Liver (tissue), 3 donors: ENCODE measurements around the gene CAPG.

Experiments used
- GABPA ChIP-seq, 2 donors: IDR thresholded peaks in 1 of 2; conservative IDR thresholded peaks in 1 of 2; 2 replicates each; pipeline ENCODE4 v1.6.1; 2016; ENCODE audit warnings: antibody characterized with exemption in 2 of 2, mild to moderate bottlenecking in 1 of 2, moderate library complexity in 1 of 2
- HNF4A ChIP-seq, 2 donors: conservative IDR thresholded peaks; 2 replicates each; pipeline ENCODE4 v1.6.1; 2016; ENCODE audit warnings: antibody characterized with exemption in 2 of 2, mild to moderate bottlenecking in 2 of 2
- TF ChIP-seq, protein P1 (sequence below): fragments of 150-350 bp; IDR thresholded peaks from 2 replicates; pipeline ENCODE4 v1.5.1; 2017; ENCODE audit warnings: improper control_type of control experiment, low read depth, low read length; ENCODE audit not compliant: missing input control
- donor health status: healthy.
- donor health status: healthy.

DNA sequence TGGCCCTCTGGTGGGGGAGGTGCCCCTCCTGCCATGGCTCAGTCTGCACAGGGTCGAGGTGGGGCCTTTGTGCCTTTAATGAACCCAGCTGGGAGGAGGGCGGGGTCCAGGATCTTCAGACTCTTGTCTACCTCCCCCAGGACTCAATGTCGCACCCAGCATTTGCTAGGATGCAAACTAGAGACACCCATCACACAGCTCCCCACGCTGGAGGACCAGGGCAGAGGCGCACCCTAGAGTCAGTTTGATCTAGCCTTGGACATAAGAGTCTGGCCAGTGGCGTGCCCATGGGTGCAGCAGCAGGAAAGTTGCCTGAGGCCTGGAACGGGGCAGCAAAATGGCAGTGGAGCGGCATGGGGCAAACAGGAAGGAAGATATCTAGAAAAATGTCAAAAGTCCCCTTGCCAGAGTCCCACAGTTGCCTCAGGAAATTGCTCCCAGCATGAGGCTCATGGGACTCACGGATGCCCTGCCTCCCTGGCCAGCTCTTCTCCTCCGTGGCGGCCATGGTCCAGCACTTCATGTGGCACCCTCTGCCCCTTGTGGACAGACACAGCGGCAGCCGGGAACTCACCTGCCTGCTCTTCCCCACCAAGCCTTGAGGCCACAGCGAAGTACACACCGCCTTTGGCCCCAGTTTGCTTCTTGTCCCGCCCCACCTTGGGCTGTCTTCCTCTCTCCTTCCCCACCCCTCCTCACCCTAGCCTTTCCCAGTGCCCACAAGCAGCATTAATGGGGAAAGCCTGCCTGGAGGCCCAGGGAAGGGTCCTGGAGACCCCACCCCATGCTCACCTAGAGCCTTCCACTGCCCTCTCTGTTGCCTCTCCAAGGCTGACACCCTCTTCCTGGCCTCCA lies 26.0 kb upstream of the CAPG start:
- TF ChIP-seq, protein P1, sequence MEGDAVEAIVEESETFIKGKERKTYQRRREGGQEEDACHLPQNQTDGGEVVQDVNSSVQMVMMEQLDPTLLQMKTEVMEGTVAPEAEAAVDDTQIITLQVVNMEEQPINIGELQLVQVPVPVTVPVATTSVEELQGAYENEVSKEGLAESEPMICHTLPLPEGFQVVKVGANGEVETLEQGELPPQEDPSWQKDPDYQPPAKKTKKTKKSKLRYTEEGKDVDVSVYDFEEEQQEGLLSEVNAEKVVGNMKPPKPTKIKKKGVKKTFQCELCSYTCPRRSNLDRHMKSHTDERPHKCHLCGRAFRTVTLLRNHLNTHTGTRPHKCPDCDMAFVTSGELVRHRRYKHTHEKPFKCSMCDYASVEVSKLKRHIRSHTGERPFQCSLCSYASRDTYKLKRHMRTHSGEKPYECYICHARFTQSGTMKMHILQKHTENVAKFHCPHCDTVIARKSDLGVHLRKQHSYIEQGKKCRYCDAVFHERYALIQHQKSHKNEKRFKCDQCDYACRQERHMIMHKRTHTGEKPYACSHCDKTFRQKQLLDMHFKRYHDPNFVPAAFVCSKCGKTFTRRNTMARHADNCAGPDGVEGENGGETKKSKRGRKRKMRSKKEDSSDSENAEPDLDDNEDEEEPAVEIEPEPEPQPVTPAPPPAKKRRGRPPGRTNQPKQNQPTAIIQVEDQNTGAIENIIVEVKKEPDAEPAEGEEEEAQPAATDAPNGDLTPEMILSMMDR = no peak
- TF ChIP-seq GABPA (IDR thresholded peaks at IDR 0.05 in 1 of 2, conservative IDR thresholded peaks at IDR 0.05 in 1 of 2) = no peak
- TF ChIP-seq HNF4A (conservative IDR thresholded peaks at IDR 0.05) = no peak
